VCaP (cell line): ENCODE measurements around the gene TRAF4.

Source experiments
- H3K27ac ChIP-seq: fragments of 450-650 bp; 2 replicates; pipeline ENCODE4 v1.5.1; 2017
- CTCF ChIP-seq: fragments of 450-650 bp; conservative IDR thresholded peaks from 2 replicates; pipeline ENCODE4 v1.5.1; 2017; ENCODE audit warnings: mild to moderate bottlenecking, moderate library complexity

The TRAF4 gene

GRCh38 chr17:28743243-28744103 lies at the start of gene TRAF4:
TSS of gene TRAF4 (plus strand) at chr17:28744011. CDS start at chr17:28744113, 102 bp downstream.
- H3K27ac ChIP-seq = peak within 1 kb of the TSS; percentile 99

GRCh38 chr17:28698253-28698941 lies 45.4 kb upstream of the TRAF4 start:
- TF ChIP-seq CTCF = 0 out of 2 replicates have a peak, but pooled peaks have one; percentile 29
- H3K27ac ChIP-seq = peak overlapping the region; percentile 74

More at GRCh38 chr17:28743243-28744103, at the start of gene TRAF4:
- TF ChIP-seq CTCF = peak; percentile 65

- TF ChIP-seq CTCF = no peak
- peak overlapping the region; percentile 74; the same call in 1 of the 2 replicates for H3K27ac ChIP-seq
Measured at GRCh38 chr17:28700278-28700677, 43.5 kb upstream of the TRAF4 start.

- H3K27ac ChIP-seq = peak overlapping the region; percentile 74
Measured at GRCh38 chr17:28700830-28701492, 42.9 kb upstream of the TRAF4 start.

GRCh38 chr17:28702026-28702751 lies 41.6 kb upstream of the TRAF4 start:
- H3K27ac ChIP-seq = peak overlapping the region; percentile 74
- TF ChIP-seq CTCF = no peak

More at GRCh38 chr17:28700830-28701492, 42.9 kb upstream of the TRAF4 start:
- no peak for TF ChIP-seq CTCF

GRCh38 chr17:28702752-28703150 lies 41.1 kb upstream of the TRAF4 start:
- no peak for TF ChIP-seq CTCF
- peak overlapping the region; percentile 74 for H3K27ac ChIP-seq
